ENCODE measurements around the gene KAZALD1.

Gene KAZALD1

GRCh38 chr10:101069441-101069840 is 7.7 kb downstream of the KAZALD1 start:
- no peak for DNase-seq

- DNase-seq, result no peak
Observed at GRCh38 chr10:101070098-101070497, 8.3 kb downstream of the KAZALD1 start.

GRCh38 chr10:101071267-101071884 is 9.6 kb downstream of the KAZALD1 start:
- DNase-seq, result peak; percentile 95 to 97

- no peak for DNase-seq
Observed at GRCh38 chr10:101071885-101072433, 10.2 kb downstream of the KAZALD1 start.

- DNase-seq, result no peak
Observed at GRCh38 chr10:101072923-101073322, 11.1 kb downstream of the KAZALD1 start.

- DNase-seq, result no peak
Observed at GRCh38 chr10:101073631-101074030, 11.8 kb downstream of the KAZALD1 start.

- DNase-seq, result no peak
Observed at GRCh38 chr10:101075775-101076174, 14.0 kb downstream of the KAZALD1 start.

GRCh38 chr10:101076630-101077029 is 14.8 kb downstream of the KAZALD1 start:
- no peak for DNase-seq

- DNase-seq, result no peak
Observed at GRCh38 chr10:101079874-101080273, 18.1 kb downstream of the KAZALD1 start.

GRCh38 chr10:101080933-101081931 is 19.4 kb downstream of the KAZALD1 start:
- DNase-seq, result no peak

- no peak for DNase-seq
Observed at GRCh38 chr10:101085846-101086245, 24.1 kb downstream of the KAZALD1 start.

- no peak for DNase-seq
Observed at GRCh38 chr10:101087376-101087775, 25.6 kb downstream of the KAZALD1 start.

- no peak for DNase-seq
Observed at GRCh38 chr10:101087965-101088364, 26.2 kb downstream of the KAZALD1 start.

GRCh38 chr10:101089520-101090299 is 27.9 kb downstream of the KAZALD1 start:
- DNase-seq, result no peak

GRCh38 chr10:101090597-101090996 is 28.8 kb downstream of the KAZALD1 start:
- DNase-seq, result no peak

GRCh38 chr10:101091546-101092290 is 29.9 kb downstream of the KAZALD1 start:
- DNase-seq, result no peak

- no peak for DNase-seq
Observed at GRCh38 chr10:101092881-101093354, 31.1 kb downstream of the KAZALD1 start.

GRCh38 chr10:101094121-101094879 is 32.5 kb downstream of the KAZALD1 start:
- no peak for DNase-seq

- no peak for DNase-seq
Observed at GRCh38 chr10:101095004-101095403, 33.2 kb downstream of the KAZALD1 start.

GRCh38 chr10:101095550-101096213 is 33.9 kb downstream of the KAZALD1 start:
- DNase-seq, result peak; percentile 34 to 41

- DNase-seq, result no peak
Observed at GRCh38 chr10:101096378-101096777, 34.6 kb downstream of the KAZALD1 start.
